ENCODE results near the gene CDH6.

CDH6 gene

GRCh38 chr5:31193591-31194467 is at the start of gene CDH6:
TSS of gene CDH6 (plus strand) at chr5:31193686. CDS start at chr5:31267474, 73,788 bp downstream.
- no peak for DNase-seq (ENCODE audit: low read depth in 2 of 2)

DNA sequence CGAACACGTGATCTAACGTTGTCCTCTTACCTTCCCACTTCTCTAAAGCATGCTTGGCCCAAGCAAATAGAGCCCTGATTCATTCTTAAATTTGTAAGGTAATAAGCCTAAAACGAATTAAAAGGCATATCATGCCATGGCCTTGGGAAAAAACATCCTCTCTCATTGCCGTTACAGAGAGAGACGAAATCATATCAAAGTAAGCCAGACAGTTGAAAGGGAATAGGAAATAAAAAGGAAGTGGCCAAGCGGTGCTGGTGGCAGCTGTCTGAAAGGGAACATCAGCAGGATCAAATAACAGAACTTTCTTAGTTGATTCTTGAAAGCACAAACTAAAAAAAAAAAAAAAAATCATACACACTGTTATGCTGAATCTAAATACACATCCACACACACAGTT is 49.1 kb upstream of the CDH6 start:
- DNase-seq (ENCODE audit: low read depth in 2 of 2) = no peak

- no peak for DNase-seq (ENCODE audit: low read depth in 2 of 2)
Observed at GRCh38 chr5:31148959-31149475, 44.5 kb upstream of the CDH6 start.

DNA sequence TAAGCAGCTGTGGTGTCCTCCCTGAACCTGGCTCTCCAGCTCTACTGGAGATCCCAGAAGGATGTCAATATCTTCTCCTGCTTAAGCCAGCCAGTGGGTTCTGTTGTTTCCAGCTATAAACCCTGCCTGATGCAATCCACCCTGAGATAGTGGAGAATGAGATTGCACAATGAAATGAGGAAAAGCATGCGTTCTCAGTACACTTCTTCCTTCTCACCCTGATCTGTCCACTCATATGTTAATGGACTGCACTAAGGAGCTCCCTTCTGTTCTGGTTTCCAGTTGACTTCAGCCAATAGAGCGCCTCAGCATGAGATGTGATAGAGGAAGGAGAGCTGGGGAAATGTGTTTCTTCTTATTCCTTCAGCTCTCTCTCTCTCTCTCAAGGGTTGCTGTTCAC is 40.0 kb upstream of the CDH6 start:
- no peak for DNase-seq (ENCODE audit: low read depth in 2 of 2)

DNA sequence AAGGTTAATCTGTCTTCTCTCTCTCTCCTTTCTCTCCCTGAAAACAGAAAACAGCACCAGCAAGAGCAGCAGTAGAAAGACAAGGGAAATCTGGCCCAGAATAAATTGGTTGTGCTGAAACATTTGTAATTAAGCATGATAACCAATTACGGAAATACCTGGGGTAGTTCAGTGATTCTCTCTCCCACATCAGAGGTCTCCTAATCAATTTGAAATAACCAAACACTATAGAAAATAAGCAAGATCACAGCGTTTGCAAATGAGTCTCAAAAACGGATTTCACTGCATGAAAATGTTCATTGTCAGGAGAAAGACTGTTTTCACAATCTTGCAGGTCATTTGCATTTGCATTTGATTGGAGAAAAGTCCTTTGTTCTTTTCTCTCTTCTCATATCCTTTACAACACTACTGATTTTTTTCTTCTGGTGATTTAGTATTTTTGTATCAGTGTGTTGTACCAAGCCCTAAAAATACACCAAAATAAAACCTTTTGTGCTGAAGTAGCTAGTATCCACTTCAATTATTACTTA is 36.8 kb upstream of the CDH6 start:
- no peak for DNase-seq (ENCODE audit: low read depth in 2 of 2)

- no peak for DNase-seq (ENCODE audit: low read depth in 2 of 2)
Observed at GRCh38 chr5:31157720-31158119, 35.8 kb upstream of the CDH6 start.

GRCh38 chr5:31158686-31159085 is 34.8 kb upstream of the CDH6 start:
- DNase-seq (ENCODE audit: low read depth in 2 of 2) = no peak

DNA sequence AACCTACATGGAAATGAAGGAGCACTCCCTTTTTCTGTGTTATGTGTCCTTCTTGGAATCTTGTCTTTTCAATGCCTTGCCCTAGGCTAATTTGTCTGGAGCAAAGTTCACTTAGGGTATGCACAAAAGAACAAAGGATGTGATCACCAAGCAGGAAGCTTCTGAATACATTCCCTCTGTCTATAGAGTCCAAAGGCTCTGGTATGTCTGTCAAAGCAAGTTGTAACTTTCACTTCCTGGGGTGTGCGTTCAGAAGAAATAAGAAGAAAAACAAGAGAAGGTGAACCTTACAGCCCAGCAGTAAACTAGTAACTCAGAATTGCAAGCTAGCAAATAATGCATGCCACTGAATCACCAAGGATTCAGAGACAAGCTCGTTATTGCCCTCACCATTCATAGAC is 31.7 kb upstream of the CDH6 start:
- no peak for DNase-seq (ENCODE audit: low read depth in 2 of 2)

- DNase-seq (ENCODE audit: low read depth in 2 of 2) = no peak
Observed at GRCh38 chr5:31165729-31166128, 27.8 kb upstream of the CDH6 start.

- no peak for DNase-seq (ENCODE audit: low read depth in 2 of 2)
Observed at GRCh38 chr5:31169379-31169778, 24.1 kb upstream of the CDH6 start.

DNA sequence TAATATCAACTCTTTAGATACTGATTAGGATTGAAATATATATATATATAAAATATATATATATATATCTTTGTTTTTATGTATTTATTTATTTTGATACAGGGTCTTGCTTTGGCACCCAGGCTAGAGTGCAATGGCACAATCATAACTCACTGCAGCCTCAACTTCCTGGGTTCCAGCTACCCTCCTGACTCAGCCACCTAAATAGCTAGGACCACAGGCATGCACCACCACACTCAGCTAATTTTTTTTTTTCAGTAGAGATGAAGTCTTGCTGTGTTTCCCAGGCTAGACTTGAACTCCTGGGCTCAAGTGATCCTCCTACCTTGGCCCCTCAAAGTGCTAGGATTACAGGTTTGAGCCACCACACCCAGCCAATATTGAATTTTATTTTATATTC is 20.6 kb upstream of the CDH6 start:
- DNase-seq (ENCODE audit: low read depth in 2 of 2) = no peak

- no peak for DNase-seq (ENCODE audit: low read depth in 2 of 2)
Observed at GRCh38 chr5:31173614-31174013, 19.9 kb upstream of the CDH6 start.

GRCh38 chr5:31181376-31181987 is 12.0 kb upstream of the CDH6 start:
- DNase-seq (ENCODE audit: low read depth in 2 of 2) = no peak

DNA sequence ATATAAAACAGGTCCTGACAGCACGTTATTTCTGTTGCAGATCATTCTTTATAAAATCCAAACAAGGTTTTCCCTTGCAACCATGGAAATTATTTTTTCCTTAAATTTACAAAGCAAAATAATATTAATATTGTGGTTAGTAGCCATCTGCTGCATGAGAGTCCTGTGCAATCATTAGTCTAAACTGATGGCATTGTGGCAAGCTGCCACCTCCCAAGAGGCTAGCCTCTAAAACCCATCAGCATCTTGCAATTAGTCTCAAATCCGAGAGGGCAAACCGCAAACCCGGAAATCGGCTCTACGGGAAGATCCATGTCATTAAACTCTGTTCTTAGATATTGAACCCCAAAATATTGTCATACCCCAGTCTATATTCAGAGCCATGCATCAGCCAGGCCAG is 11.3 kb upstream of the CDH6 start:
- no peak for DNase-seq (ENCODE audit: low read depth in 2 of 2)

DNA sequence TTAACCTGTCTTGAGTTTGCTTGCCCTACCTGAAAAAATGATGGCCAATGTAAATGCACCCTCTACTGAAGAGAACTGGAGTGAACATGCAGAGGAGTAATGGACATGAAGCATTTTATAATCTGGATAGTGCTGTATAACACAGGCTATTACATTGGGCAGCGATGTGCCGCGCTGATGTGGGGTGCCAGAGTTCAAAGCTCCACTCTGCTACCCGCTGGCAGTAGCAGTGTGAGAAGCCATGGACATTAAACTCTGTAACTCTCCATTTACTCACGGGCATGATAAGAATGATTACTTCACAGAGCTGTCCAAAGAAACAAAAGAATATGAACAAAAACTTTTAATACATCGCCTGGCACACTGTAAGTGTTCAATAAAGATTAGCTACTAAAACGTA is 7.5 kb upstream of the CDH6 start:
- no peak for DNase-seq (ENCODE audit: low read depth in 2 of 2)

DNA sequence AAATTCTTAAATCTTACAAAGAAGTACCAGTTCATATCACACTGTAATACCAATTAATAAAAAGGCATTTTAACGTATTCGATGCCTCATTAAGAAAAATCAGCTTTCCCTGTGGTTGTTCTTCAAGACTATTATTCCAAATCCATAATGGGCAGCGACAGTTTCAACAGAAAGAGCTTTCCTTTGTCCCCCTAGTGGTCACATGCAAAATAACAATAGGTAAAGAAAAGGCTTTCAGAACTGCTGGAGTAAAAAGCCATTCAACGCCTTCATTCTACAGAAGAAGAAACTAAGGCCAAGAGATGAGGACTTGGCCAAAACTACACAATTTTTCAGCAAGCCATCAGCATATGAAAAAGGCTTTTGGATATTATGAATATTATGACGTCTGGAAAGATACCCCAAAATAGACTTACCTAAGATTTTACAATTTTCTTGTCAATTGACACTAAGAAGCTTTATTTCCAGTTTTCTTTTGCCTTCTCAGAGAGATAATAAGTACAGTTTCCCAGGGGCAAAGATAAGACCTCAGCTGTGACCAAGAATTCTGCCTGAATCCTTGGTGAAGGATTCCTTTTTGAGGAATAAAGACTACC is 6.7 kb upstream of the CDH6 start:
- DNase-seq (ENCODE audit: low read depth in 2 of 2) = no peak

DNA sequence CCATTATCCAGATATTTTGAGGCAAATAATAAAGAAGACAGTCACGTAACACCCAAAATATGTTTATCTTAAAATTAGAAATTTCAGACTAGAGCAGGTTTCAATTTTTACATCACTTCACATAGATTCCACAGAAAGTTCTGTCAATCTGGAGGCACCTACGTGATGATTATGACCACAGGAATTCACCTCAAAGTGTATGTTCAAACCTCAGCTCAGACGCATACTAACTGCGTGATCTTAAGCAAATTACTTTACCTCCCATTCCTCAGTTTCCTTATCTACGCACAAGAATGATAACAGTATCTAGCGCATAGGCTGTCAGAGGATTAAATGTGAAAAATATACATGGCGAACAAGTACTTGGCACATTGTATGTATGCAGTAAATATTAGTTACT is 5.9 kb upstream of the CDH6 start:
- DNase-seq (ENCODE audit: low read depth in 2 of 2) = no peak

GRCh38 chr5:31192442-31192841 is 1.0 kb upstream of the CDH6 start:
- no peak for DNase-seq (ENCODE audit: low read depth in 2 of 2)

GRCh38 chr5:31193116-31193515 is 370 bp upstream of the CDH6 start:
- no peak for DNase-seq (ENCODE audit: low read depth in 2 of 2)

DNA sequence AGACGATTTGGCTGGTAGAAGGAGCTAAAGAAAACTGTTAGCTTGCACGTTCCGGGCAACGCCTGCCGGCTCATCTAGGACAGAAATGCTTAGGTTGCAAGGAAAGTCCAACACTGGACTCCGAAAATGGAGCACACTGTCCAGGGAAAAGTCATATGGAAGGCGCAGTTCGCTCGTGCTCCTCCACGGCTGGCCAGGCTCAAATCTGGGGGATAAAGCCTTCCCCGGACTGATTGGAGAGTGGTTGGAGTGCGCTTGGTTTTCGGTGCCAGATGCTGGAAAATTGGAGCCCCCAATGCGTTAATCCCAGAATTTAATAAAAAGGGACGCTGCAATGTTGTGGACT is 955 bp downstream of the CDH6 start:
- DNase-seq (ENCODE audit: low read depth in 2 of 2) = no peak

- DNase-seq (ENCODE audit: low read depth in 2 of 2) = no peak
Observed at GRCh38 chr5:31194892-31195555, 1.5 kb downstream of the CDH6 start.

GRCh38 chr5:31196309-31196708 is 2.8 kb downstream of the CDH6 start:
- DNase-seq (ENCODE audit: low read depth in 2 of 2) = no peak
